ENCODE data around the gene C16orf46. TPM values are rescaled to one million over a fixed set of nuclear protein-coding genes. Genes with fewer than 3 reads are reported as not detected.

The C16orf46 gene
- total and polyA plus RNA-seq, 10 donors: 0.24 to 1.1 (median 0.64) TPM; not detected in 4

DNA sequence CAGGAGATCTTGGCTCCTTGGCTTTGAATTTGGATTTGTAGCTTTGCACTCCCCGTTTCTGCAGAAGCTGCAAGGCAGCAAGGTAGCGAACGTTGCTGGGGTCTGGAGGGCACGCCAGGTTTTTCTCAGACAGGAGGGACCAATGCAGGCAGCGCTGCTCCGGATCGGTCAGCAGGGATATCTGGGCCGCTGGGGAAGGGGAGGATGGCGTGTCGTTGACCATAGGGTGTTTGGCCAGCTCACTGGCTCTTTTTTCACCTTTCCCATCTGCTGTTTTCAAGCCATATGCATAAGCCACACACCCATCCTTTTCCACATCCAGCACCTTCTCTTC, 15.8 kb downstream of the C16orf46 start:
- DNase-seq: no peak
- H3K9me3 ChIP-seq: no peaks in the 10 kb centered on the region
- intact Hi-C loops (cut with DNase I; ENCODE audit: low total_unique reads): no loop called here
- no peaks in the 10 kb centered on the region for H3K4me1 ChIP-seq
- 88 to 97% (median 92%) methylated on average over 7 to 10 of the region's 10 CpGs for WGBS, 5 donors
- H3K4me3 ChIP-seq: no peak overlapping the region
- TF ChIP-seq, protein P1, sequence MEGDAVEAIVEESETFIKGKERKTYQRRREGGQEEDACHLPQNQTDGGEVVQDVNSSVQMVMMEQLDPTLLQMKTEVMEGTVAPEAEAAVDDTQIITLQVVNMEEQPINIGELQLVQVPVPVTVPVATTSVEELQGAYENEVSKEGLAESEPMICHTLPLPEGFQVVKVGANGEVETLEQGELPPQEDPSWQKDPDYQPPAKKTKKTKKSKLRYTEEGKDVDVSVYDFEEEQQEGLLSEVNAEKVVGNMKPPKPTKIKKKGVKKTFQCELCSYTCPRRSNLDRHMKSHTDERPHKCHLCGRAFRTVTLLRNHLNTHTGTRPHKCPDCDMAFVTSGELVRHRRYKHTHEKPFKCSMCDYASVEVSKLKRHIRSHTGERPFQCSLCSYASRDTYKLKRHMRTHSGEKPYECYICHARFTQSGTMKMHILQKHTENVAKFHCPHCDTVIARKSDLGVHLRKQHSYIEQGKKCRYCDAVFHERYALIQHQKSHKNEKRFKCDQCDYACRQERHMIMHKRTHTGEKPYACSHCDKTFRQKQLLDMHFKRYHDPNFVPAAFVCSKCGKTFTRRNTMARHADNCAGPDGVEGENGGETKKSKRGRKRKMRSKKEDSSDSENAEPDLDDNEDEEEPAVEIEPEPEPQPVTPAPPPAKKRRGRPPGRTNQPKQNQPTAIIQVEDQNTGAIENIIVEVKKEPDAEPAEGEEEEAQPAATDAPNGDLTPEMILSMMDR (IDR thresholded peaks at IDR 0.05 in 8 of 11, conservative IDR thresholded peaks at IDR 0.05 in 3 of 11): no peak
- TF ChIP-seq POLR2A (IDR thresholded peaks at IDR 0.05) (no peak), POLR2AphosphoS5 (IDR thresholded peaks at IDR 0.05) (no peak)
- H3K27me3 ChIP-seq (replicated peaks in 1 of 7): no peaks in the 10 kb centered on the region
- H3K36me3 ChIP-seq: no peaks in the 10 kb centered on the region
- no peak overlapping the region for H3K27ac ChIP-seq

DNA sequence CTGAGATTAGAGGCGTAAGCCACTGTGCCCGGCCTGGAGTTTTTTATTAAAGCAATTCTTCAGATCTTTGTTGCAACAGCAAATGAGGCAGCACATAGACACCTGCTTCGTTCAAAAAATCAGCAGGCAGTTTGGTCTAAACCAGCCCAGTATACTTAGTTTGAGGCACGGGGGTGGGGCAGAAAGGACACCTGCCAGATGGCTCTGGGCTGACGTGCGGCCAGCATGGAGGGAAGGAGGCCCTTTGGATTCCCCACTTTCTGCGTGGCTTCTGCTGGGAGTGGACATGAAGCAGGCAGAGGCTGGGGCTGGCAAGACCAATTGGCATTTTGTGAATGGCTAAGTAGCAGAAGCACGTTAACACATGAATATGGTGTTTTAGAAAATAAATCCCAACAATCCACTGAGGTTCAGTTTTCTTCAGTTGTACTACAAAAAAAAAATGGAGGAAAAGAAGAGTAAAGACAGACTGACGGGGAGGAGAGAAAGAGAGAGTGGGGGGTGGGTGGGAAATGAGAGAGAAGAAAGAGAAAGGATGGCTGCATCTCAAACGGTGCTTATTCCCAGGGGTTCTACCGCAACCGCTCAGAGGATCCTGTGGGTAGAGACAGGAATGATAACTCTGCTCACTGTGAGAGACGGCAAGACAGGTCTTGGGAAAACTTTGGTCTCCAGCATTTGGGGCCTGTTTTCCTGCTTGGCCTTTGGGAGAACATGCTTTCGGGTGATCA, 16.3 kb downstream of the C16orf46 start:
- intact Hi-C loops (cut with DNase I; ENCODE audit: low total_unique reads): no loop called here
- Histone ChIP-seq H3K36me3 (no peaks in the 10 kb centered on the region), H3K27me3 (replicated peaks in 1 of 7) (no peaks in the 10 kb centered on the region), H3K4me3 (no peak overlapping the region), H3K4me1 (no peaks in the 10 kb centered on the region), H3K9me3 (no peaks in the 10 kb centered on the region), H3K27ac (no peak overlapping the region)
- 85 to 91% (median 86%) methylated on average over 14 of the region's 14 CpGs for WGBS, 5 donors
- no peak for DNase-seq
- no peak for TF ChIP-seq POLR2A (IDR thresholded peaks at IDR 0.05)
- TF ChIP-seq, protein P1 (IDR thresholded peaks at IDR 0.05 in 8 of 11, conservative IDR thresholded peaks at IDR 0.05 in 3 of 11): no peak
- TF ChIP-seq POLR2AphosphoS5 (IDR thresholded peaks at IDR 0.05): no peak

DNA sequence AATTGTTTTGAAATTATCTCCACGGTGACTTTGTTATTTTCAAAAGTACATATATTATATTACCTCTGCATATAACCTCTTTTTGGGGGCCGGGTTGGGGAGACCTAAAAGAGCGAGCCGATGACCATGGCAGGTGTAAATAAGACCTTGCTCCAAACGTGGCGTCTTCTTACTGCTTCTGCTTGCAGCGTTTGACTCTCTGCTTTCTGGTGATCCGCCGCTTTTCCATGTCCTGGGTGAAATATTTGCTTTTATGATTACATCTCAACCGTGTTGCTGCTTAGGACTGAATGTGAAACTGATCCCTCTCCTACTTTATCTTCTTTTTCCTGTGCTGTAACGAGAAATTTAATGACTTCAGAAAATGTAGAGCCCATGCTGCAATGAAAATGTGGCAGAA, 23.3 kb downstream of the C16orf46 start:
- WGBS, 5 donors: 83 to 91% (median 86%) methylated on average over 11 of the region's 11 CpGs

DNA sequence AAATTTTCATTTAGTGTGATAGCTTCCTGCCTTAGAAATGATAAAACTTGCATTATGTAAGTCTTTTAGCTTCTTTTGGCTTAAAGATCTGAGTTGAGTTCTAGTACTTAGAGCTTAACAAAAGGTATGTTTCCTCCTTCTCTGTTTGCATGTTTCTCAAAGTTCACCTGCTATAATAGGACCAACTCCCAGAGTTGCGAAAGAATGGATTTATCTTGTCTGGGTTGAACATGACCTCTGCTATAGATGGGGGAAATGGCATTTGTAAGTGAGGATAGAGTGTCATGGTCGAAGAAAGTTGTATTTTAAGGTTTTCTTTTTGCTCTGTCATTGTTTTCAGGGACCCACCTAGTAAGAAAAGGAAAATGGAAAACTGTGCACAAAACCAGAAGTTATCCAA, 34.2 kb downstream of the C16orf46 start:
- Histone ChIP-seq H3K9me3 (peaks cover 0 to 2% (median 0%) of the 10 kb centered on the region in 8 donors), H3K36me3 (peaks cover 0 to 73% (median 47%) of the 10 kb centered on the region in 6 donors), H3K27ac (no peak overlapping the region), H3K27me3 (replicated peaks in 1 of 7) (no peaks in the 10 kb centered on the region), H3K4me3 (no peak overlapping the region), H3K4me1 (peaks cover 0 to 24% (median 7%) of the 10 kb centered on the region in 6 donors)
- no peak for TF ChIP-seq POLR2A (IDR thresholded peaks at IDR 0.05)
- no peak for DNase-seq
- intact Hi-C loops (cut with DNase I; ENCODE audit: low total_unique reads): no loop called here
- WGBS, 5 donors: 88 to 98% (median 92%) methylated on average over 2 of the region's 2 CpGs

More for the DNA sequence above, 23.3 kb downstream of the C16orf46 start:
- H3K27ac ChIP-seq: no peak overlapping the region
- no peak for TF ChIP-seq POLR2AphosphoS5 (IDR thresholded peaks at IDR 0.05)
- no peak for TF ChIP-seq POLR2A (IDR thresholded peaks at IDR 0.05)
- TF ChIP-seq, protein P1 (IDR thresholded peaks at IDR 0.05 in 8 of 11, conservative IDR thresholded peaks at IDR 0.05 in 3 of 11): no peak
- no peaks in the 10 kb centered on the region for H3K4me1 ChIP-seq
- no peaks in the 10 kb centered on the region for H3K27me3 ChIP-seq (replicated peaks in 1 of 7)
- no peak overlapping the region for H3K4me3 ChIP-seq
- no peak for DNase-seq
- H3K9me3 ChIP-seq: peaks cover 5 to 26% (median 23%) of the 10 kb centered on the region in 8 donors
- intact Hi-C loops (cut with DNase I; ENCODE audit: low total_unique reads): no loop called here
- H3K36me3 ChIP-seq: no peaks in the 10 kb centered on the region

All from spleen (tissue), 11 donors.